ENCODE results near the gene ADAMTS1. TPM values are rescaled to one million over a fixed set of nuclear protein-coding genes. Genes with fewer than 3 reads are reported as not detected.

The ADAMTS1 gene
- total RNA-seq, 3 donors from 2014 or later (not counting 1 experiment from before 2014, with no cell fraction given), result 12.5 to 18.7 (median 17.1) TPM

- H3K27ac ChIP-seq (ENCODE audit: low read length), result no peak overlapping the region
- no CpG with 5 or more reads among the region's 1 CpG for WGBS (ENCODE audit: insufficient coverage)
- no peak overlapping the region for H3K4me3 Mint-ChIP-seq
- H3K27ac Mint-ChIP-seq, result no peak overlapping the region
- no peak overlapping the region for H3K4me3 ChIP-seq (ENCODE audit: low read length)
- peaks cover 4 to 5% of the 10 kb centered on the region in 2 donors for H3K4me1 Mint-ChIP-seq
- DNase-seq (no peak), ATAC-seq (no peak)
- H3K9me3 ChIP-seq (ENCODE audit: control insufficient read depth, insufficient read depth, low read length), result no peaks in the 10 kb centered on the region
- no peaks in the 10 kb centered on the region for H3K27me3 ChIP-seq (ENCODE audit: control insufficient read depth, insufficient read depth, low read length)
- H3K9me3 Mint-ChIP-seq, result no peaks in the 10 kb centered on the region
- intact Hi-C loops (cut with micrococcal nuclease), result no loop called here
- no peaks in the 10 kb centered on the region for H3K36me3 Mint-ChIP-seq
- no peaks in the 10 kb centered on the region for H3K36me3 ChIP-seq (ENCODE audit: control insufficient read depth, insufficient read depth, low read length)
- no peaks in the 10 kb centered on the region for H3K27me3 Mint-ChIP-seq (ENCODE audit: low read depth in 2 of 2)
- no peaks in the 10 kb centered on the region for H3K4me1 ChIP-seq (ENCODE audit: control insufficient read depth, insufficient read depth, low read length)
- TF ChIP-seq, protein P1, sequence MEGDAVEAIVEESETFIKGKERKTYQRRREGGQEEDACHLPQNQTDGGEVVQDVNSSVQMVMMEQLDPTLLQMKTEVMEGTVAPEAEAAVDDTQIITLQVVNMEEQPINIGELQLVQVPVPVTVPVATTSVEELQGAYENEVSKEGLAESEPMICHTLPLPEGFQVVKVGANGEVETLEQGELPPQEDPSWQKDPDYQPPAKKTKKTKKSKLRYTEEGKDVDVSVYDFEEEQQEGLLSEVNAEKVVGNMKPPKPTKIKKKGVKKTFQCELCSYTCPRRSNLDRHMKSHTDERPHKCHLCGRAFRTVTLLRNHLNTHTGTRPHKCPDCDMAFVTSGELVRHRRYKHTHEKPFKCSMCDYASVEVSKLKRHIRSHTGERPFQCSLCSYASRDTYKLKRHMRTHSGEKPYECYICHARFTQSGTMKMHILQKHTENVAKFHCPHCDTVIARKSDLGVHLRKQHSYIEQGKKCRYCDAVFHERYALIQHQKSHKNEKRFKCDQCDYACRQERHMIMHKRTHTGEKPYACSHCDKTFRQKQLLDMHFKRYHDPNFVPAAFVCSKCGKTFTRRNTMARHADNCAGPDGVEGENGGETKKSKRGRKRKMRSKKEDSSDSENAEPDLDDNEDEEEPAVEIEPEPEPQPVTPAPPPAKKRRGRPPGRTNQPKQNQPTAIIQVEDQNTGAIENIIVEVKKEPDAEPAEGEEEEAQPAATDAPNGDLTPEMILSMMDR (IDR thresholded peaks at IDR 0.05), result no peak
Measured at GRCh38 chr21:26814386-26814785, 30.8 kb downstream of the ADAMTS1 start.

DNA sequence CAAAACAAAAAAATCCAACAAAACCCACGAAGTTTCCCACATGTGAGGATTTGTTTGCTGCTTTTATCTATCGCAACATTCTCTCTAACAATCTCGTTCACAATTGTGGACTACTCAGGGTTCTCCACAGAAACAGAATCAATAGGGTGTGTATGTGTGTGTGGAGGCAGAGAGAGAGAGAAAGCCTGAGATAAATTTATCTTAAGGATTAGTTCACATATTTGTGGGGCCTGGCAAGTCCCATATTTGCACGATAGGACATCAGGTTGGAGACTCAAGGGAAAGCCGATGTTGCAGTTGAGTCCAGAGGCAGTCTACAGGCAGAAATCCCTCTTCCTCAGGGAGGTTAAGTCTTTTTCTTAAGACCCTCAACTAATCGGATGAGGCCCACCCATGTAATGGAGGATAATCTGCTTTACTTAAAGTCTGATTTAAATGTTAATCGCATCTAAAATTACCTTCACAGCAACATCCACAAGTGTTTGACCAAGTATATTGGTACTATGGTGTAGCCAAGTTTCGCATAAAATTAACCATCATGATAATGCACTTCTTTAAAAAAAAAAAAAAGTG is 31.7 kb downstream of the ADAMTS1 start:
- TF ChIP-seq, protein P1 (IDR thresholded peaks at IDR 0.05), result no peak
- H3K4me1 ChIP-seq (ENCODE audit: control insufficient read depth, insufficient read depth, low read length), result no peaks in the 10 kb centered on the region

DNA sequence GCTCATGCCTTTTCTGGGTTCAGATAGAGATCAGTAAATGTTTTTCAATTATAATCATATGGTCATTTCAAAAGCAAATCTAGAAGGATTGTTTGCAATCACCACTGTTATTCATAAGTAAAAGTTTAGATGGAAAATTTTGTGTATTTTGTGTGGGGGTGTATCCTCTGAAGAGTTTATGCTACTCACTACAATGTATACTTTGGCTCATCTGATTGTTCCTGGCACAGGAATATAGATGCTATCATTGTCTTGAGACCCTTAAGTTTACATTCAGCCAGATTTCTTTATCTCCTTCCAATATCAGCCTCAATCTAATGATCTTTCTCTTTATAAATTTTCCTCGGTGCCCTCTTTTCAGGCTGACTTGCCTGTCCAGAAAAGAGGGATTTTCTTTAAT is 33.0 kb downstream of the ADAMTS1 start:
- Histone ChIP-seq H3K4me1 (ENCODE audit: control insufficient read depth, insufficient read depth, low read length) (no peaks in the 10 kb centered on the region), H3K9me3 (ENCODE audit: control insufficient read depth, insufficient read depth, low read length) (no peaks in the 10 kb centered on the region), H3K4me3 (ENCODE audit: low read length) (no peak overlapping the region), H3K27me3 (ENCODE audit: control insufficient read depth, insufficient read depth, low read length) (no peaks in the 10 kb centered on the region), H3K27ac (ENCODE audit: low read length) (no peak overlapping the region), H3K36me3 (ENCODE audit: control insufficient read depth, insufficient read depth, low read length) (no peaks in the 10 kb centered on the region)
- ATAC-seq (no peak), DNase-seq (no peak)
- no peak overlapping the region for H3K27ac Mint-ChIP-seq
- TF ChIP-seq, protein P1 (IDR thresholded peaks at IDR 0.05), result no peak
- intact Hi-C loops (cut with micrococcal nuclease), result no loop called here
- H3K4me3 Mint-ChIP-seq, result no peak overlapping the region
- H3K36me3 Mint-ChIP-seq, result no peaks in the 10 kb centered on the region
- WGBS (ENCODE audit: insufficient coverage), result no CpG with 5 or more reads among the region's 1 CpG
- H3K4me1 Mint-ChIP-seq, result peaks cover 13 to 15% of the 10 kb centered on the region in 2 donors
- H3K27me3 Mint-ChIP-seq (ENCODE audit: low read depth in 2 of 2), result no peaks in the 10 kb centered on the region
- no peaks in the 10 kb centered on the region for H3K9me3 Mint-ChIP-seq

More for the DNA sequence above, 31.7 kb downstream of the ADAMTS1 start:
- Histone ChIP-seq H3K4me3 (ENCODE audit: low read length) (no peak overlapping the region), H3K27me3 (ENCODE audit: control insufficient read depth, insufficient read depth, low read length) (no peaks in the 10 kb centered on the region), H3K36me3 (ENCODE audit: control insufficient read depth, insufficient read depth, low read length) (no peaks in the 10 kb centered on the region), H3K9me3 (ENCODE audit: control insufficient read depth, insufficient read depth, low read length) (no peaks in the 10 kb centered on the region), H3K27ac (ENCODE audit: low read length) (no peak overlapping the region)
- H3K27ac Mint-ChIP-seq, result no peak overlapping the region
- no peak overlapping the region for H3K4me3 Mint-ChIP-seq
- intact Hi-C loops (cut with micrococcal nuclease), result no loop called here
- no peaks in the 10 kb centered on the region for H3K9me3 Mint-ChIP-seq
- H3K36me3 Mint-ChIP-seq, result no peaks in the 10 kb centered on the region
- DNase-seq (no peak), ATAC-seq (no peak)
- 90% methylated on average over 2 of the region's 8 CpGs for WGBS (ENCODE audit: insufficient coverage)
- peaks cover 4 to 5% of the 10 kb centered on the region in 2 donors for H3K4me1 Mint-ChIP-seq
- no peaks in the 10 kb centered on the region for H3K27me3 Mint-ChIP-seq (ENCODE audit: low read depth in 2 of 2)

DNA sequence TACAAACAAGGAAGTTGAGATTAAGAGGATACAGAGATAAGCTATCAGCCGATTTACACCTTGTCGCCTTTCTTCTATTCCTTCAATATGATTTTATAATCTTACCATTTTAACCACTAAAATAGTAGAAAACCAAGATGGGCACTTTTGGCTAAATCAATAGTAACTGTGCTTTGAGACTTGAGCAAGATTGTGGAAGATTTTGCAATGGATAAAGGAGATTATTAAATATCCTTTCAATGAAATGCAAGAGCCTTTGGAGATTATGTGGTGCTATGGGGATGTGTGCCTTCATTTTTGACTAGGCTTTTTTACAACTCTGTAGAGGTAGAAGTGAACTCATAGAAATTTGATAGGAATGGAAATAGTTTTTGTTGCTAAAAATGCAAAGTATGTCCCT is 33.7 kb downstream of the ADAMTS1 start:
- Mint-ChIP-seq H3K4me3 (no peak overlapping the region), H3K36me3 (no peaks in the 10 kb centered on the region), H3K27me3 (ENCODE audit: low read depth in 2 of 2) (no peaks in the 10 kb centered on the region), H3K27ac (no peak overlapping the region), H3K4me1 (peaks cover 20 to 22% of the 10 kb centered on the region in 2 donors), H3K9me3 (no peaks in the 10 kb centered on the region)
- intact Hi-C loops (cut with micrococcal nuclease), result no loop called here
- H3K36me3 ChIP-seq (ENCODE audit: control insufficient read depth, insufficient read depth, low read length), result no peaks in the 10 kb centered on the region
- H3K27ac ChIP-seq (ENCODE audit: low read length), result no peak overlapping the region
- H3K27me3 ChIP-seq (ENCODE audit: control insufficient read depth, insufficient read depth, low read length), result no peaks in the 10 kb centered on the region
- no CpG with 5 or more reads among the region's 2 CpGs for WGBS (ENCODE audit: insufficient coverage)
- no peak for DNase-seq
- TF ChIP-seq, protein P1 (IDR thresholded peaks at IDR 0.05), result no peak
- ATAC-seq, result no peak
- no peaks in the 10 kb centered on the region for H3K9me3 ChIP-seq (ENCODE audit: control insufficient read depth, insufficient read depth, low read length)
- no peaks in the 10 kb centered on the region for H3K4me1 ChIP-seq (ENCODE audit: control insufficient read depth, insufficient read depth, low read length)
- H3K4me3 ChIP-seq (ENCODE audit: low read length), result no peak overlapping the region
